Activated naive CD8-positive, alpha-beta T cell (primary cell): ENCODE results near the gene ZNF488.

ENCODE experiments used
- H3K27ac Mint-ChIP-seq: one replicate; pipeline ENCODE4 v1.8.0; 2021; ENCODE audit warnings: mixed read lengths
- H3K27me3 Mint-ChIP-seq: one replicate; pipeline ENCODE4 v1.8.0; 2021; ENCODE audit warnings: mixed read lengths
- H3K36me3 Mint-ChIP-seq: one replicate; pipeline ENCODE4 v1.8.0; 2021; ENCODE audit warnings: mixed read lengths
- H3K4me1 Mint-ChIP-seq: one replicate; pipeline ENCODE4 v1.8.0; 2021; ENCODE audit warnings: low read depth, mixed read lengths
- H3K4me3 Mint-ChIP-seq: one replicate; pipeline ENCODE4 v1.8.0; 2021; ENCODE audit warnings: mild to moderate bottlenecking, mixed read lengths
- H3K9me3 Mint-ChIP-seq: one replicate; pipeline ENCODE4 v1.8.0; 2021; ENCODE audit warnings: low read depth, mixed read lengths

ZNF488 gene

GRCh38 chr10:47326306-47326926, 57.7 kb downstream of the ZNF488 start:
- no peaks in the 10 kb centered on the region for H3K36me3 Mint-ChIP-seq
- no peaks in the 10 kb centered on the region for H3K9me3 Mint-ChIP-seq
- H3K27ac Mint-ChIP-seq, result no peak overlapping the region
- H3K4me3 Mint-ChIP-seq, result no peak overlapping the region
- no peaks in the 10 kb centered on the region for H3K27me3 Mint-ChIP-seq
- no peaks in the 10 kb centered on the region for H3K4me1 Mint-ChIP-seq

- Mint-ChIP-seq H3K4me3 (no peak overlapping the region), H3K9me3 (no peaks in the 10 kb centered on the region), H3K27me3 (no peaks in the 10 kb centered on the region), H3K27ac (no peak overlapping the region), H3K4me1 (no peaks in the 10 kb centered on the region), H3K36me3 (no peaks in the 10 kb centered on the region)
Observed at GRCh38 chr10:47325303-47326291, 58.5 kb downstream of the ZNF488 start.

- Mint-ChIP-seq H3K9me3 (no peaks in the 10 kb centered on the region), H3K4me3 (no peak overlapping the region), H3K27ac (no peak overlapping the region), H3K36me3 (no peaks in the 10 kb centered on the region), H3K27me3 (no peaks in the 10 kb centered on the region), H3K4me1 (no peaks in the 10 kb centered on the region)
Observed at GRCh38 chr10:47323636-47324296, 60.3 kb downstream of the ZNF488 start.

- Mint-ChIP-seq H3K27me3 (no peaks in the 10 kb centered on the region), H3K36me3 (no peaks in the 10 kb centered on the region), H3K27ac (no peak overlapping the region), H3K9me3 (no peaks in the 10 kb centered on the region), H3K4me3 (no peak overlapping the region), H3K4me1 (no peaks in the 10 kb centered on the region)
Observed at GRCh38 chr10:47323087-47323486, 61.0 kb downstream of the ZNF488 start.

GRCh38 chr10:47322300-47323061, 61.6 kb downstream of the ZNF488 start, which contains the start of gene GDF2:
Gene GDF2 (plus strand): TSS chr10:47322454. CDS start chr10:47322669, 215 bp downstream.
- H3K4me1 Mint-ChIP-seq, result no peaks in the 10 kb centered on the region
- H3K4me3 Mint-ChIP-seq, result no peak within 1 kb of the TSS
- no peaks in the 10 kb centered on the region for H3K36me3 Mint-ChIP-seq
- H3K9me3 Mint-ChIP-seq, result no peaks in the 10 kb centered on the region
- H3K27ac Mint-ChIP-seq, result no peak within 1 kb of the TSS
- H3K27me3 Mint-ChIP-seq, result no peaks in the 10 kb centered on the region

- Mint-ChIP-seq H3K36me3 (no peaks in the 10 kb centered on the region), H3K27me3 (no peaks in the 10 kb centered on the region), H3K27ac (no peak overlapping the region), H3K9me3 (no peaks in the 10 kb centered on the region), H3K4me3 (no peak overlapping the region), H3K4me1 (no peaks in the 10 kb centered on the region)
Observed at GRCh38 chr10:47321521-47322195, 62.4 kb downstream of the ZNF488 start.

GRCh38 chr10:47320812-47321211, 63.3 kb downstream of the ZNF488 start:
- H3K4me1 Mint-ChIP-seq, result no peaks in the 10 kb centered on the region
- H3K27me3 Mint-ChIP-seq, result no peaks in the 10 kb centered on the region
- H3K9me3 Mint-ChIP-seq, result no peaks in the 10 kb centered on the region
- no peak overlapping the region for H3K4me3 Mint-ChIP-seq
- H3K27ac Mint-ChIP-seq, result no peak overlapping the region
- H3K36me3 Mint-ChIP-seq, result no peaks in the 10 kb centered on the region

GRCh38 chr10:47319784-47320183, 64.3 kb downstream of the ZNF488 start:
- Mint-ChIP-seq H3K4me1 (no peaks in the 10 kb centered on the region), H3K9me3 (no peaks in the 10 kb centered on the region), H3K27ac (no peak overlapping the region), H3K27me3 (no peaks in the 10 kb centered on the region), H3K4me3 (no peak overlapping the region), H3K36me3 (no peaks in the 10 kb centered on the region)

- H3K4me3 Mint-ChIP-seq, result no peak overlapping the region
- no peaks in the 10 kb centered on the region for H3K36me3 Mint-ChIP-seq
- no peaks in the 10 kb centered on the region for H3K4me1 Mint-ChIP-seq
- H3K27ac Mint-ChIP-seq, result no peak overlapping the region
- H3K9me3 Mint-ChIP-seq, result no peaks in the 10 kb centered on the region
- H3K27me3 Mint-ChIP-seq, result no peaks in the 10 kb centered on the region
Observed at GRCh38 chr10:47318706-47319105, 65.4 kb downstream of the ZNF488 start.

- no peaks in the 10 kb centered on the region for H3K36me3 Mint-ChIP-seq
- H3K4me1 Mint-ChIP-seq, result peaks cover under 1% of the 10 kb centered on the region
- H3K27ac Mint-ChIP-seq, result no peak overlapping the region
- no peaks in the 10 kb centered on the region for H3K27me3 Mint-ChIP-seq
- no peak overlapping the region for H3K4me3 Mint-ChIP-seq
- no peaks in the 10 kb centered on the region for H3K9me3 Mint-ChIP-seq
Observed at GRCh38 chr10:47317251-47317650, 66.8 kb downstream of the ZNF488 start.

GRCh38 chr10:47316131-47316530, 68.0 kb downstream of the ZNF488 start:
- Mint-ChIP-seq H3K36me3 (no peaks in the 10 kb centered on the region), H3K27me3 (no peaks in the 10 kb centered on the region), H3K9me3 (no peaks in the 10 kb centered on the region), H3K4me1 (peaks cover 12% of the 10 kb centered on the region), H3K27ac (no peak overlapping the region), H3K4me3 (no peak overlapping the region)
